HTR-8/SVneo (cell line): Measurements from ENCODE around the gene ARG2.

ENCODE experiments used
- DNase-seq: peaks from one replicate; pipeline ENCODE4 v3.0.0; 2011; ENCODE audit warnings: low spot score, mixed read lengths; ENCODE audit not compliant: insufficient read length
- FAIRE-seq: peaks from 2 replicates; lab custom pipeline; 2011; peaks lifted over from hg19 to GRCh38; lab: Jason Lieb, UNC

ARG2 gene

GRCh38 chr14:67674139-67674479, 54.4 kb downstream of the ARG2 start:
- FAIRE-seq (no peak), DNase-seq (peak; percentile 99)

GRCh38 chr14:67674480-67675218, 54.9 kb downstream of the ARG2 start, which contains the start of gene VTI1B:
VTI1B (minus strand) TSS chr14:67674632; CDS start chr14:67674489, 143 bp downstream.
- peak; percentile 100 for FAIRE-seq
- DNase-seq, result peak; percentile 99

GRCh38 chr14:67675219-67675582, 55.5 kb downstream of the ARG2 start:
- FAIRE-seq, result peak; percentile 9
- DNase-seq, result no peak

- peak; percentile 67 for FAIRE-seq
- DNase-seq, result no peak
Observed at GRCh38 chr14:67679006-67679405, 59.3 kb downstream of the ARG2 start.

GRCh38 chr14:67680121-67680602, 60.4 kb downstream of the ARG2 start:
- DNase-seq (peak; percentile 47), FAIRE-seq (peak; percentile 90)

- no peak for DNase-seq
- no peak for FAIRE-seq
Observed at GRCh38 chr14:67680941-67681340, 61.2 kb downstream of the ARG2 start.

GRCh38 chr14:67683842-67684241, 64.1 kb downstream of the ARG2 start:
- no peak for DNase-seq
- FAIRE-seq, result no peak

GRCh38 chr14:67690011-67690410, 70.3 kb downstream of the ARG2 start:
- peak; percentile 54 for FAIRE-seq
- DNase-seq, result no peak

GRCh38 chr14:67694791-67695393, 75.2 kb downstream of the ARG2 start:
- FAIRE-seq, result peak; percentile 99
- peak; percentile 100 for DNase-seq

- FAIRE-seq (peak; percentile 99), DNase-seq (peak; percentile 100)
Observed at GRCh38 chr14:67695394-67695949, 75.8 kb downstream of the ARG2 start, which contains the start of gene RDH11. RDH11 (minus strand) TSS chr14:67695764; CDS start chr14:67695703, 61 bp downstream.

GRCh38 chr14:67697006-67697405, 77.3 kb downstream of the ARG2 start:
- no peak for DNase-seq

GRCh38 chr14:67698179-67698578, 78.5 kb downstream of the ARG2 start:
- no peak for DNase-seq
- no peak for FAIRE-seq

More at GRCh38 chr14:67697006-67697405, 77.3 kb downstream of the ARG2 start:
- FAIRE-seq, result peak; percentile 89
